Measurements from ENCODE around the gene CCDC102B.

Gene CCDC102B

DNA sequence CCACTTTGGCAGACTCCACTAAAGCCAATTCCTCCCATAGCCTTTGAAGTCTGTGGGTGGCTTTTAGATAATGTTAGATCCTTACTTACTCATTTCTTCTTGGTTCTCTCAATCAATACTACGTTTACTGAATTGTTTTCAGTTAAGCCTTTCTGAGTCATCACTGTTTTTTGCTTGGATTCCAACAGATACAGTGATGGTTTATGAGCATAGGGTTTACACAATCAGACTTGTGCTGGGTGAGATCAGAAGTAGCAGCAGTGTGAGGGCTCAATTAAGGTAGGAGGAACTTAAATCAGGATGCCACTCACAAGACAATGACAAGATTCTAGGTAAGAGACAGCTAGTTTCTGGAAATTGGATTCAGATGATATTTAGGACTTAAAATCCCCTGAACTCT is 305.1 kb downstream of the CCDC102B start:
- no peak for DNase-seq
